Neutrophil (primary cell): ENCODE results near the gene CRTAC1.

ENCODE experiments used
- H3K27ac ChIP-seq: fragments of 200-600 bp; sonication (generic); 2 replicates; pipeline ENCODE4 v1.5.1; 2016; ENCODE audit warnings: mild to moderate bottlenecking, moderate library complexity
- H3K27me3 ChIP-seq: fragments of 200-600 bp; sonication (generic); 2 replicates; pipeline ENCODE4 v1.6.0; 2016; ENCODE audit warnings: mild to moderate bottlenecking
- H3K36me3 ChIP-seq: fragments of 200-600 bp; sonication (generic); 2 replicates; pipeline ENCODE4 v1.5.1; 2017
- H3K4me1 ChIP-seq, 2 experiments: fragments of 200-600 bp in 1 of 2; sonication (generic) in 1 of 2; 1 replicate in 1 of 2; 2 replicates in 1 of 2; pipeline versions ENCODE4 v1.5.1 to v1.6.1; 2013 to 2016; ENCODE audit warnings: low read depth in 1 of 2, low read length in 1 of 2, mild to moderate bottlenecking in 1 of 2, moderate library complexity in 1 of 2; ENCODE audit not compliant: control insufficient read depth in 1 of 2, insufficient read depth in 1 of 2
- H3K4me3 ChIP-seq, 2 experiments: fragments of 200-600 bp in 1 of 2; sonication (generic) in 1 of 2; 1 replicate in 1 of 2; 2 replicates in 1 of 2; pipeline ENCODE4 v1.5.1; 2013 to 2016; ENCODE audit warnings: low read depth in 1 of 2, low read length in 1 of 2, mild to moderate bottlenecking in 1 of 2, moderate library complexity in 1 of 2
- H3K9me3 ChIP-seq: fragments of 200-600 bp; sonication (generic); 2 replicates; pipeline ENCODE4 v1.5.1; 2016
- TF ChIP-seq, protein P1 (sequence below): fragments of 200-600 bp; sonication (generic); IDR thresholded peaks from 2 replicates; pipeline ENCODE4 v1.5.1; 2016; ENCODE audit warnings: antibody characterized with exemption

Gene CRTAC1

DNA sequence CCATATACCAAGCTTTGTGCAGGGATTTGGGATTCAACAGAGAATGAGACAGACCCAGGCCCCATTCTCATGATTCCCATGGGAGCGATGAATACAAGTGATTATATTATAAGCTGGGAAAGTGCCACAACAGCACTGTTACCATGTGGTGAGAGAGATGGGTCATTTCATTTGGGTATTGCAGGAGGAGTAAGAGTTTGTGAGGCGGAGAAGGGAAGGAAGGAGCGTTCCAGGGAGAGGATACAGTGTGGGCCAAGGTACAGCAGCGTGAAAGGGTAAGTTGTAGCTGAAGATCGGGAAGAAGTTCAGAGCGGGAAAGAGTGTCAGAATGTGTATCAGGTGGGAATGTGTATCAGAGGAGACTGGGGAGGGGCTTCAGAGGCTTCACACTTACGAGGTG lies 142.3 kb downstream of the CRTAC1 start:
- no peaks in the 10 kb centered on the region for H3K9me3 ChIP-seq
- no peak overlapping the region for H3K27ac ChIP-seq
- H3K27me3 ChIP-seq: peaks cover 18% of the 10 kb centered on the region
- TF ChIP-seq, protein P1, sequence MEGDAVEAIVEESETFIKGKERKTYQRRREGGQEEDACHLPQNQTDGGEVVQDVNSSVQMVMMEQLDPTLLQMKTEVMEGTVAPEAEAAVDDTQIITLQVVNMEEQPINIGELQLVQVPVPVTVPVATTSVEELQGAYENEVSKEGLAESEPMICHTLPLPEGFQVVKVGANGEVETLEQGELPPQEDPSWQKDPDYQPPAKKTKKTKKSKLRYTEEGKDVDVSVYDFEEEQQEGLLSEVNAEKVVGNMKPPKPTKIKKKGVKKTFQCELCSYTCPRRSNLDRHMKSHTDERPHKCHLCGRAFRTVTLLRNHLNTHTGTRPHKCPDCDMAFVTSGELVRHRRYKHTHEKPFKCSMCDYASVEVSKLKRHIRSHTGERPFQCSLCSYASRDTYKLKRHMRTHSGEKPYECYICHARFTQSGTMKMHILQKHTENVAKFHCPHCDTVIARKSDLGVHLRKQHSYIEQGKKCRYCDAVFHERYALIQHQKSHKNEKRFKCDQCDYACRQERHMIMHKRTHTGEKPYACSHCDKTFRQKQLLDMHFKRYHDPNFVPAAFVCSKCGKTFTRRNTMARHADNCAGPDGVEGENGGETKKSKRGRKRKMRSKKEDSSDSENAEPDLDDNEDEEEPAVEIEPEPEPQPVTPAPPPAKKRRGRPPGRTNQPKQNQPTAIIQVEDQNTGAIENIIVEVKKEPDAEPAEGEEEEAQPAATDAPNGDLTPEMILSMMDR: no peak
- H3K4me3 ChIP-seq: no peak overlapping the region
- H3K36me3 ChIP-seq: no peaks in the 10 kb centered on the region
- H3K4me1 ChIP-seq: no peaks in the 10 kb centered on the region

GRCh38 chr10:97887399-97887798 lies 143.0 kb downstream of the CRTAC1 start:
- H3K27me3 ChIP-seq: peaks cover 11% of the 10 kb centered on the region
- TF ChIP-seq, protein P1: no peak
- no peaks in the 10 kb centered on the region for H3K9me3 ChIP-seq
- H3K4me1 ChIP-seq: no peaks in the 10 kb centered on the region
- no peaks in the 10 kb centered on the region for H3K36me3 ChIP-seq
- no peak overlapping the region for H3K27ac ChIP-seq
- no peak overlapping the region for H3K4me3 ChIP-seq

DNA sequence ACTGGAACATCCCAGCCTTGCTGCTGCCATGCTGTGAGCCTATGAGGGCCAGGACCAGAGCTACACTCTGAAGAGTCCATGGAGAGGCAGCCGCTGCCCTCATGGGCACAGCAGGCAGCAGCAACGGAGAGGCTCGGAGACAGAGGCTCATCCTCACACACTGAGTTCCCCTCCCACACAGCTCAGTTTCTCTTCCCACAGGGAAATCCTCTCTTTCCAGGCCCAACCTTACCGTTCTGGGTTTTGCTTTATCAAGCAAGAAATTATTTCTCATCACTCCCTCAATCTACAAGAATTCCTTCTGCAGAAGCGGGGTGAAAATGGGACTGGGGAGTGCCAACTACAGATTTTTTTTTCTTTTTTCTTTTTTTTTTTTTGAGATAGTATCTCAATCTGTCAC lies 144.1 kb downstream of the CRTAC1 start:
- H3K27ac ChIP-seq: no peak overlapping the region
- TF ChIP-seq, protein P1: no peak
- H3K36me3 ChIP-seq: no peaks in the 10 kb centered on the region
- H3K27me3 ChIP-seq: peaks cover 5% of the 10 kb centered on the region
- no peaks in the 10 kb centered on the region for H3K9me3 ChIP-seq
- H3K4me3 ChIP-seq: no peak overlapping the region
- no peaks in the 10 kb centered on the region for H3K4me1 ChIP-seq

- no peak overlapping the region for H3K4me3 ChIP-seq
- H3K36me3 ChIP-seq: no peaks in the 10 kb centered on the region
- H3K4me1 ChIP-seq: no peaks in the 10 kb centered on the region
- H3K27ac ChIP-seq: no peak overlapping the region
- TF ChIP-seq, protein P1: no peak
- peaks cover 5% of the 10 kb centered on the region for H3K27me3 ChIP-seq
- no peaks in the 10 kb centered on the region for H3K9me3 ChIP-seq
Measured at GRCh38 chr10:97883092-97883485, 147.3 kb downstream of the CRTAC1 start.

DNA sequence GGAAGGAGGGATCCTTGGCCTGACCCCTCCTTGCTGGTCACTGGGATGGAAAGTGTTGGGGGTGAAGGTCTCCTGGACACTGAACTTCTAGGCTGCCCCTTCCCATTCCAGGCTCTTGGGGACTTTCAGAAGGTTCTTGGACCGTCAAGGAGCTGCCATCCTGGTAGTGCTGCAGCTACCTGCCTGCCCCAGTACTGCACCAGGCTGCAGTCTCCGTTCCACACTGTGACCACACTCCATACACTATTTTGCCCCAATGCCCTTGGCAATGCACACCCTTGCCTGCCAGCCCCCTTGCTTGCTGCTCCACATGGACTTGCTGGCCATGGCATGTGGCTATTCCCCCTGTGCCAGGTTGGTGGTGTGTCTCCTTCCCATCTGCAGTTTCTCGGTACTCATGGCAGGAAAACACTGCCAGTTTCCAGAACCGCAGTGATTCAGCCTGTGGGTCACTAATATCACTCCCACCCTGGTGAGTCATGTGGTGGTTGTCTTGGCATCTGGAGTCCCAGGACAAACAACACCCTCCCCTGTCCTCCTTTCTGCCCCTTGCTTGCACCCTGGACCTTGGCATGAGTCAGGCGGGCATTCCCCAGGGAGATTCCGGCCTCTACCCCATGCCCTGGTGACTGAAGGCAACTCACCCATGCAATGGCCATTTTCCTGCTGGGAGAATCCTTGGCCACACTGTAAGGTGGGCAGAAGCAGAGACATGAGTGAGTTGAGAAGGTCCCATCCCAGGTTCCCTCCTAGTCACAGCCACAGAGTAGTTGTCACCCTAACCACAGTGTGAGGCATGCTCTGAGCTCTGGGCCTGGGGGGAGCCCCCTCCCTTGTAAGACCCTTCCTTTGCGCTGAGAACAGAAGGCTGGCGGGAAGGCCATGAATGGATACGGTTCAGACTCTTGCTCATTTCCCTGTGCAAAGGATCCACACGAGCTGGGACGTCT lies 148.0 kb downstream of the CRTAC1 start:
- H3K4me3 ChIP-seq: no peak overlapping the region
- no peaks in the 10 kb centered on the region for H3K9me3 ChIP-seq
- H3K36me3 ChIP-seq: no peaks in the 10 kb centered on the region
- TF ChIP-seq, protein P1: no peak
- no peak overlapping the region for H3K27ac ChIP-seq
- no peaks in the 10 kb centered on the region for H3K4me1 ChIP-seq
- peaks cover 5% of the 10 kb centered on the region for H3K27me3 ChIP-seq
